HG03342 (cell line): Measurements from ENCODE around the gene CORO2A.

Experiments used
- ATAC-seq: cut with Tn5 transposase; IDR thresholded peaks from one replicate; pipeline ENCODE4 v1.9.1; 2021; ENCODE audit warnings: mild to moderate bottlenecking, moderate library complexity; ENCODE audit not compliant: unreplicated experiment

Gene CORO2A

DNA sequence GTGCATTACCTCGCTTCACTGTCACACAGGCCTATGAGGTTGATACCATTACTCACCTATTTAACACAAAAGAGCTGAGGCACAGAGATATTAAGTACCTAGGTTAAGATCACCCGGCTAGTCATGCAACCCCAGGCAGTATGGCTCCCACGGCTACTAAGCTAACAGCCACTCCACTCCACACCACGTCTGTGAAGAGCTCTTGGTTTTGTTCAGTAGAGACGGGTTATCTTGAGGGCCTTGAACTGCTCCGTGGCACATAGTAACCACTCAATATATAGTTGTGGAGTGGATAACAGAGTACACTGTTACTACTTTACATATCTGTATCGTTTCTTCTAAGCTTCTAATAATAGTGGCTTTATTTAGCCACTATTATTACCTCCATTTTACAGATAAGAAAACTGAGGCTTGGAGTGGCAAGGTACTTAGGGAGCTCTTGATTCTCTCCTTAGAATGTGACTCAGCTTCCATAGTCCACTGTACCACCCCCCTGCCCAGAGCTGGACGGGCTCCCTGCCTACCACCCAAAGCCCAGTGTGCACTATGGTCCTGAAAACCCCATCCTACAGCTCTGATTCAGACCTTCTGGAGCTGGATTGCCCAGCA, 1.0 kb upstream of the CORO2A start:
- ATAC-seq: peak; percentile 6

DNA sequence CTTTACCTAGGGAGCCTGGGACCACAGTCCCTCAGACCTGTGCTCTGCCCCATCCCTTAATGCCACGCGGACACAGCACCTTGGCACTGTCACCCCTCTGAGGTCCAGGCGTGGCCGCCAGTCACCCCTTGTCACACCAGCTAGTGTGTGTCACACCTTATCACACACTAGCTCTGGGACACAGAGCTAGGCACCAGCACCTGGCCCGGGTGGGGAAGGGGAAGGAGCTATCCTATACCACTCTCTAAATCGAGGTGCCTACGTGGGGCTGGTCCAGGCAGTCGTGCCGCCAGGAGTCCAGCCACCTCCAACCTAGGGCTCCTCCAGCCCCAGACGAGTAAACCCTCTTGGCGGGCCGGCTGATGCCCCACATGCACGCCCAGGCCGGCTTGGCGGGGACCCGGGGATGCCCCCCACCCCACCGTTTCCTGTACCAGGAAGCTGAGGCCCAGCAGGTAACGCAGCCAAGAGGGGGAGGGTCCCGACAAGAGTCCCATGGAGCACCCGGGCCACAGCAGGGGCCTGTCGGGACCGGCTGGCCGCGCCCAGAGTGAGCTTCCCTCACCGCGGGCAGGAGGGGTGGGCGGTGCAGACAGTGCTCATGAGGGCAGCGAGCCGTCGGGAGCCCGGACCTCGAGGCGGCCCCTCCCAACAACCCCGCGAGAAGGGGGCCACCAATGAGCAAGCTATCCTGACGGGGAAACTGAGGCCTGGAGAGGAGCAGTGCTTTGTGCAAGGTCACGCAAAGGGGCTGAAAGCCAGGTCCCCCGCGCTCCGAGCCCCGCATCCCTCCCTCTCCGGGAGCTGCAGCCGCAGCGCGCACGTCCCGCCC, 550 bp downstream of the CORO2A start:
- ATAC-seq: peak; percentile 33

DNA sequence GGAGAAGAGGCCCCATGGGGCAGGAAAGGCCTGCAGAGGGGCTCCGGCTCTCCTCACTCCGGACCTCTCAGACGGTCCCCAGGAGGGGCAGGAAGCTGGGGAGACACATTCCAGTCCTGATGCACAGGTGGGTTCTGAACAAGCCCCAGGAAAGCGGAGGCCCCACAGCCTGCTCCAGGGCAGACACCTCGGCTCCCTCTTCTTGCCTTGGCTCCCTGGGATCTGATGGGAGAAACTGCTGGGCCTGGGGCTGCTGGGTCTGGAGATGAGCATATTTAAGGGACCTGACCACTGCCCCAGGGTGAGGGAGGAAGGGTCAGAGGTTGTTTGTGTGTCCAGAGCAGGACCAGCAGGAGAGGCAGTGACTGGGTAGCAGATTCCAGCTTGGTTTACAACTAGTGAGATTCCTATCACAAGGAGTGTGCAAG, 1.2 kb downstream of the CORO2A start:
- ATAC-seq: no peak

GRCh38 chr9:98190757-98191105, 1.7 kb downstream of the CORO2A start:
- ATAC-seq: no peak

- ATAC-seq: no peak
Observed at GRCh38 chr9:98189412-98189811, 3.0 kb downstream of the CORO2A start.

- ATAC-seq: no peak
Observed at GRCh38 chr9:98187926-98188325, 4.5 kb downstream of the CORO2A start.

DNA sequence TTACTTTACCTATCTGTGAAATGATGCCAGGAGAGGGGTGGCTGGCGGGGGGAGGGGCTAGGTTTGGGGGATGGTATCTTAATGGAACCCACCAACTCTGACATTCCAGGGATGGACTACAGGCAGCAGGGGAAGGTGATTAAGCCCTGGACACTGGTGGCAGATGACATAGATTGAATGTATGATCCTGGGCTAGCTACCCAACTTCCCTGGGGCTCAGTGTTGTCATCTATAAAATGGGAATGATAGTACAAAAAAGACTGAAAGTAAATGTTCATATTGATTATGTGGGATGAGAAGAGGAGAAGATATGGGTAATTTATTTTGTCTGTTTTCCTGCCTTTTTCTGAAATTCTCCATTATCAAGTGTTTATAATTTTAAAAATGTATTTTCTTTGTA, 6.2 kb downstream of the CORO2A start:
- ATAC-seq: no peak

DNA sequence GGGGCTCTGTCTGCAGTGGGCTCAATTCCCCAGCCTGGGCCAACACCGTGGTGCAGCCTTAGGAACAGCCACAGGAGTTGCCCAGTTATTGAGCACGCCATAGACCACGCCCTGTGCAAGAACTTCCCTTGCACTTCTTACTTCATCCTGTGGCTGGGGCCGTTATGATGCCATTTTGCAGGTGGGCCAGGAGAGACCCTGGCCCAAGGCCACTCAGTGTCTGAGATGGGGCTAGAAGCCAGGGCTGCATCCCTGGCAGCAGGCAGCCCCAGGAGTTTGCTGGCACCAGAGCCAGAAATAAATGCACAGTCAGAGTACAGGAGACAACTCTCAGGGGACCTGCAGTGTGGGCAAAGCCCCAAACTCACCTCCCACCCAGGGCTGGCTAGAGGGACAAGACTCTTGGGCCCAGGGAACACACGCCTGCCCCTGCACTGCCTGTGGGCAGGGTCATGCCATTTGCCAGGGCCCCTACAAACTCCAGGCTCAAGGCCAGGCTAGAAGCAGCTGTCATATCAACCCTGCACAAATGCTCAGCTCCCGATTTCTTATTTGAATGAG, 6.7 kb downstream of the CORO2A start:
- no peak for ATAC-seq

DNA sequence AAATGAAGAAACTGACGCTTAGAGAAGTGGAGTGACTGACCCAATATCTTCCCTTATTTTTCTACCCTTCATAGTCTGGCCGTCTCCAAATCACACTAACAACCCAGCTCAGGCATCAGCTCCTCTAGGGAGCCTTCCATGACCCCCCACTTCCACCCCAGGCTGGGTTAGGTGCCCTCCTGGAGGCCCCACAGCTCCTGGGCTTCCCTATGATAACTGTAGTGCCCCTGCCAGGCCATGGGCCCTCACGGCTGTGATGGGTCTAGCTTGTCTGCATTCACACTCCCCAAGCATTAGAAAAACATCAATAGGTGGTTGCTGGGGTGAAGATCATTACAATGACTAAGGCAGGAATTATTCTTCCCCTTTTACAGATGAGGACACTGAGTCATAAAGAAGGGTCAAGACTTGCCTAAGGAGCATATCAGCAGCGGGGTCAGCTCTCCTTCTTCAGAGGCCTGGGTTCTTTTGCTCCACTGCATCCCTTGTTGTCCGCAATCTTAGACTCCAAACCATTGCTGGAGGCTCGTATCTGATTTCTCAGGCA, 7.3 kb downstream of the CORO2A start:
- no peak for ATAC-seq

- ATAC-seq: no peak
Observed at GRCh38 chr9:98184326-98184725, 8.1 kb downstream of the CORO2A start.

DNA sequence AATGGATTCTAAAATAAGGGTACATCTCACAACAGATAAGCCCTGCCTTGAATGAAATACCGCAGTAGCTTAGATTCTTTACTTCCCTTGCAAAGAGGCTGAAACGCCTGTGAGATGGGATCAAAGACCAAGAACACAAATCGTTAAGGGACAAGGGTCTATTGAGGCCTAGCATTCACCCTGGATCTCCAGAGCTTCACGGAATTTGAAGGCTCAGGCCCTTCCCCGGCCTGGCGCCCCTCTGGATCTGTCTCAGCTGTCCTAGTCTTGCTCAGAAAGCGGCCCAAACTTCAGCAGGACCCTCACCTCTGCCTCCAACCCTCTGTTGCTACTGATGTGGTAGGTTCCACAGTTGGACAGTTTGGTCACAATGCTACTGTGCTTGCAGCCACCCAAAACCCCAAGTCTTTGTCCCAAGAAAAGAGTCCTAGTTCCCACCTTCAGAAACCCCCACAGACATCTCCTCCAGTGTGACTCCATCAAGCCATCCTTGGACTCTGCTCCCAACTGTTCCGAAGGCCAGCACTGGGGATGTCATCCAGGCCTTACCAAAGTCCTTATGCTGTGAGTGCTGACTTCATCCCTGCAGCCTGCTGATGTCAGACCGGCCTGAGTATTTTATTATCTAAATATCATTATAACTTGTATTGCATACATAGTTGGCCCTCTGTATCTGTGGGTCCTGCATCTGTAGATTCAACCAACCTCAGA, 9.4 kb downstream of the CORO2A start:
- no peak for ATAC-seq

DNA sequence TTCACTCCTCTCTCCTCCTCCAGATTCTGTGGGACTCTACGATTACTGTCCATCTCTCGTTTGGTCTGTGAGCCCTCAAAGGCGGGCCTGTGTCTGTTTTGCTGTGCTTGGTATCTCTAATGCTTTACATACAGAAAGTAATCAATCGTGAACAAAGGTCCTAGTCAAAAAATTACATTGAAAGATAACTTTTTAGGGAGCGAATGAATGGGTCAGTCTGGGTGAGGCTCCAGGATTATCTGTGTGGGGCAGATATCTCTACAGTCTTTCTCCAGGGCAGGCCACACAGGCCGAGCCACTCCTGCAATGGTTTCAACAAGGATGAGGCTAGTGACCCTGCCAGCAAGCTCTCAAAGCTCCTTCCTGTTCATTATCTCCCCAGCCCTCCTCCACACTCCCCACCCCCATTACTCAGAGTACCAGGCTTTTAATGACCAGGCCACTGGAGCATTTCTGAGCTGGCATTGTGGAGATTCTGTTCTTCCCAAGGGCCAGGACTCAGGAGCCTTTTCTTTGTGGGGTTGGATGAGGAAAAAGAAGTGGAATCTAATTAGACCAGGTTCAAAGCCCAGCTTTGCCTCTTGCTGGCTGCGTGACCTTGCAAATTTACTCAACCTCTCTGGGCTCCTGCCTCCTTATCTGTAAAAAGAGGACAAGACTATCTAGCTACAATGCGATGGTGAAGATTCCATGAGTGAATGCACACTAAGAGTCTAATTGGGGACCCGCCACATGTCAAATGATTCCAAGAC, 10.2 kb downstream of the CORO2A start:
- no peak for ATAC-seq

DNA sequence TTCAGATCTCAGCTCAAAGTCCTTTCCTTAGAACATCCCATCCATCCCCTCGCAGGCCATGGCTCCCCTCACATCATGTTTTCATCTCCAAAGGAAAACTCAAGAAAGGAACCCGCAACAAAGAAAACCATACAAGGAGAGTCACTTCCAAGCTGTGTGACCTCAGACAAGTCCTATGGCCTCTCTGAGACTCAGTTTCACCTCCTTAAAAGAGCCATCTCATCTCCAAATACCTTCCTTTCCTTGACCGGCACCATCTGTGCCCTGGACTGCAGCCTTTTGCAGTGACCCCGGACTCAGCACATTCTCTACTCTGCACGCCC, 10.7 kb downstream of the CORO2A start:
- no peak for ATAC-seq

DNA sequence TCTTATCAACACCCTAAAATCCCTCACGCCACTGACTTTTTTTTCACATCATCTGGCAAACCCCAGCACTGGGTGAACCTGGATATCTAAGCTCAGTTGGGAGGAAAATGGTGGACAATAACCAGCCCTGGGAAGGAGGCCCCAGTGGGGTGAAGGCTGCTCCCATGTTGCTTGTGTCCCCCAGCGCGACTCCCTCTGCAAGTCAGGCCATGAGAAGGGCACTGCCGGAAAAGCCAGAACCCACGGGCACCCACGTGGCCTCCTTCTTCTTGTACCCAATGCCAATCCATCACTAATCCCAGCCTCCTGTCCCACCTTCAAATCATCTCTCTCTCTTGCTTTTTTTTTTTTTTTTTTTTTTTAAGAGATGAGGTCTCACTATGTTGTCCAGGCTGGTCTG, 11.4 kb downstream of the CORO2A start:
- ATAC-seq: no peak

- ATAC-seq: no peak
Observed at GRCh38 chr9:98178874-98179850, 13.3 kb downstream of the CORO2A start.

DNA sequence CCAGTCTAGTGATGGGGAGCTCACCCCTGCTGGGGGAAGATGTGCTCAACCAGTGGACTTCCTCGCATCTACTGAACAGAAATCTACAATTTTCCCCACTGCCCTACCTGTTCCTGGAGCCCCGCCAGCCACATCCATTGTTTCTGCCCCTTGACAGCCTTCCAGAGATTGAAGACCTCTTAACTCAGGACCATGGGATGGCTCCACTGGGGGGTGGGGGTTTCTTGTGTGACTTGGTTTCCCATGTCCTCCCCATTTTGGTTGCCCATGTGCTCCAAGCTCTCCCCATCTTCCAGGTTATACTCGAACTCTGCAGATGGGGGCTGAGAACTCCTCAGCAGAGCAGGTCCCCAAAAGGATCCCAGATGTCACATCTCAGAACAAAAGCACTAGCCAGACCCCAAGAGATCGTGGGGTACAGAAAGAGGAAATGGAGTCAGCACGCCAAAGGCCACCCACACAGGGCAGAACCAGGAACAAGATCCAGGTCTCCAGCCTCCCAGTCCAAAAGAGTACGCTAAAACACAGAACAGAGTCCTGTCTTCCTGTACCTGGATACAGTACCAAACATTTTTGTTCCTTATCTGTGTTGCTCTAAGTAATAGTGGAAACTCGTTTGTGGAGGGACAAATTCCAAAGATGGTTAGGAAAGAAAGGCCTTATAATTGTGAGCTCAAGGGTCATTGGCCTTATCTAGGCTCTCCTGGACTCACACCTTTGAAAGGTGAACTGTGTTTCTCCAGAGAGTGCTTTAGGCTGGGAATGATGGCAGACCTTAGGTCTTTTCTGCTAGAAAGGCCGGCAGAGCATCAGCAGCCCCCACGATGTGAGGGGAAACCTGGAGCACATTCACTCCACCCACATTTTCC, 15.8 kb downstream of the CORO2A start:
- ATAC-seq: no peak

DNA sequence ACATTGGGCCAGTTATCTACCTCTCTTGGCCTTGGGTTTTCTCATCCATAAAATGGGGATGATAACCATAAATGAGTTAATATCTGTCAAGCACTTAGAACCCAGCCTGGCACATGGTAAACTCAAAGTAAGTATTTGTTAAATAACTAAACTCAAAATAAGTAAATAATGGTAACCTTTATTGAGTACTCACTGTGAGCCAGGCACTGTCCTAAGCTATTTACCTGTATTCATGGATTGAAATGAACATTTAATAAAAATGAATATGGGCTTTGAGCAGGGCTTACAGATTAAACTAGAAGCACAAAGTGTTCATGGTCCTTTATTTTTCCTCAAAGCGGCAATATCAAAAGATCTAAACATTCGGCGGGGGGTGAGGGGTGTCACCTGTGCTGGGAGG, 16.7 kb downstream of the CORO2A start:
- no peak for ATAC-seq

DNA sequence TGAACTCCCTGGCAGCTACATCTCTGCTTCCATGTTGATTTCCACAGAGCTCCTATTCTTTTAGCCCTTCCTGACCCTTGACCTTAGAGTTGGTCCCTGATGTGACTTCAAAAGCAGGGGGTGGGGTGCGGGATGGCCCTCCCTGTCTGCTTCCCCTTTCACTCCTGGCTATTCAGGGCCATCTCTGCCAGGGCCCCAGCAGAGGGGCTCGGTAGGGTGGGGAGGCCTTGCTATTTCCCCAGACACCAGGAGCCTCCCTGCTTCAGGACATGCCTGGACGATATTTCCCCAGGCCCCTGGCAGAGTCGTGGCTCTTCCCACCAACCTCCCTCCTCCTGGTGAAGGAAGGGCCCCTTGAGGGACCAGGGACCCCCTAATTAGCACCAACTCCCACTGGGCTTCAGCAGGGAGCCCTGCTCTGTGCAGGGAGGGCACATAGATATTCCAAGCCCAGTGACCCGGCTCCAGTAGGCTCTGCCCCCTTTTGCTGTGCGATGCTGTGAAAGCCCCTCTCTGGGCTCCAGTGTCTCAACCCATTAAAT, 17.3 kb downstream of the CORO2A start:
- ATAC-seq: no peak
